Activated naive CD8-positive, alpha-beta T cell treated with anti-CD3 and anti-CD28 coated beads, Interleukin-2, amount 10 ng/mL, durations not matched to agents 7 days and 5 days (primary cell): ENCODE results near the gene SLC8B1. TPM values are rescaled to one million over a fixed set of nuclear protein-coding genes. Genes with fewer than 3 reads are reported as not detected.

Source experiments
- microRNA-seq: library from miRNA; unstranded; fragments of <30 nt; microRNA quantifications from one replicate; pipeline ENCODE4 v1.2.0, GENCODE V29; 2022
- total RNA-seq, 2 experiments: library from RNA; stranded (reverse); gene quantifications; one replicate each; pipeline ENCODE4 v1.2.3, GENCODE V29; 2021

The SLC8B1 gene
- total RNA-seq, 2 experiments from 2014 or later, result 42.1 to 42.4 TPM

Small RNAs within 50 kb of the gene (microRNA-seq; reads per million reads assigned to microRNA genes)
- gene MIR6762, result not detected

Other genes with a start within 250 kb of the SLC8B1 start
- gene RASAL1, start 199.3 kb downstream of the SLC8B1 start, total RNA-seq, result 1 to 10 TPM; 1.0 to 2.3 TPM
- gene CFAP73, start 185.4 kb downstream of the SLC8B1 start, total RNA-seq, result under 1 TPM; 0.55 to 0.65 TPM
- gene DDX54, start 149.6 kb downstream of the SLC8B1 start, total RNA-seq, result 10 to 100 TPM; 70.1 to 74.2 TPM
- 10 to 100 TPM; 18.5 to 21.5 TPM for gene RITA1, start 149.4 kb downstream of the SLC8B1 start, total RNA-seq
- gene TPCN1, start 113.6 kb downstream of the SLC8B1 start, total RNA-seq, result 10 to 100 TPM; 29.9 to 32.0 TPM
- gene PLBD2, start 23.5 kb upstream of the SLC8B1 start, total RNA-seq, result 10 to 100 TPM; 12.8 to 13.6 TPM
- under 1 TPM; 0.36 to 0.60 TPM for gene SDS, start 68.8 kb upstream of the SLC8B1 start, total RNA-seq
- 1 to 10 TPM in 1 of 2 experiments, under 1 TPM in 1; 0.85 to 1.2 TPM for gene SDSL, start 87.3 kb upstream of the SLC8B1 start, total RNA-seq
- not detected for gene LHX5, start 136.8 kb upstream of the SLC8B1 start, total RNA-seq